OCI-LY3 (cell line): Measurements from ENCODE around the gene CENPB.

Source experiments
- EZH2phosphoT487 ChIP-seq: fragments of 200-600 bp; shearing (Covaris generic); IDR thresholded peaks from 2 replicates; pipeline ENCODE4 v1.6.1; 2018; ENCODE audit warnings: antibody characterized with exemption, mixed run types, low read depth
- TF ChIP-seq, protein P1 (sequence below): fragments of 200-600, 300-600 bp; sonication (generic); IDR thresholded peaks from 2 replicates; pipeline ENCODE4 v1.5.1; 2014; ENCODE audit warnings: antibody characterized with exemption, low read length, low read depth

DNA sequence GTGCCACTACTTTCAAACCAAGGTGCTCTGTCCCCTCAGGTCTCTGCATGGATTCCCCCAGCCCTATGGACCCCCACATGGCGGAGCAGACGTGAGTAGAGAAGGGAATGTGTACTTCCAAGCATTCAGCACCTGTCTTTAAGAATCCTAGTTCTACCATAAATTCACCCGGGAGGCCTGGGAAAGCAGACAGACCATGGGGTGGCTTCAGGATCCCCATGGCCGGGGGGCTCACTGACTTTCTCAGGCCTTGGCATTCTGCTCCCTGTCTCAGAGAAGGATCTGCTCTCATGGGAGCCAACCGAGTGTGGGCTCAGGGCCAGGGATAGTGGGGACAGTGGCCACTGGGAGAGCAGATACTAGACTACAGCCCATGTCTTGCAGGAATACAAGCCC, 11.8 kb upstream of the CENPB start:
- TF ChIP-seq, protein P1, sequence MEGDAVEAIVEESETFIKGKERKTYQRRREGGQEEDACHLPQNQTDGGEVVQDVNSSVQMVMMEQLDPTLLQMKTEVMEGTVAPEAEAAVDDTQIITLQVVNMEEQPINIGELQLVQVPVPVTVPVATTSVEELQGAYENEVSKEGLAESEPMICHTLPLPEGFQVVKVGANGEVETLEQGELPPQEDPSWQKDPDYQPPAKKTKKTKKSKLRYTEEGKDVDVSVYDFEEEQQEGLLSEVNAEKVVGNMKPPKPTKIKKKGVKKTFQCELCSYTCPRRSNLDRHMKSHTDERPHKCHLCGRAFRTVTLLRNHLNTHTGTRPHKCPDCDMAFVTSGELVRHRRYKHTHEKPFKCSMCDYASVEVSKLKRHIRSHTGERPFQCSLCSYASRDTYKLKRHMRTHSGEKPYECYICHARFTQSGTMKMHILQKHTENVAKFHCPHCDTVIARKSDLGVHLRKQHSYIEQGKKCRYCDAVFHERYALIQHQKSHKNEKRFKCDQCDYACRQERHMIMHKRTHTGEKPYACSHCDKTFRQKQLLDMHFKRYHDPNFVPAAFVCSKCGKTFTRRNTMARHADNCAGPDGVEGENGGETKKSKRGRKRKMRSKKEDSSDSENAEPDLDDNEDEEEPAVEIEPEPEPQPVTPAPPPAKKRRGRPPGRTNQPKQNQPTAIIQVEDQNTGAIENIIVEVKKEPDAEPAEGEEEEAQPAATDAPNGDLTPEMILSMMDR = no peak
- no peak for TF ChIP-seq EZH2phosphoT487
